ENCODE data around the gene EEFSEC.

- TF ChIP-seq, protein P1, sequence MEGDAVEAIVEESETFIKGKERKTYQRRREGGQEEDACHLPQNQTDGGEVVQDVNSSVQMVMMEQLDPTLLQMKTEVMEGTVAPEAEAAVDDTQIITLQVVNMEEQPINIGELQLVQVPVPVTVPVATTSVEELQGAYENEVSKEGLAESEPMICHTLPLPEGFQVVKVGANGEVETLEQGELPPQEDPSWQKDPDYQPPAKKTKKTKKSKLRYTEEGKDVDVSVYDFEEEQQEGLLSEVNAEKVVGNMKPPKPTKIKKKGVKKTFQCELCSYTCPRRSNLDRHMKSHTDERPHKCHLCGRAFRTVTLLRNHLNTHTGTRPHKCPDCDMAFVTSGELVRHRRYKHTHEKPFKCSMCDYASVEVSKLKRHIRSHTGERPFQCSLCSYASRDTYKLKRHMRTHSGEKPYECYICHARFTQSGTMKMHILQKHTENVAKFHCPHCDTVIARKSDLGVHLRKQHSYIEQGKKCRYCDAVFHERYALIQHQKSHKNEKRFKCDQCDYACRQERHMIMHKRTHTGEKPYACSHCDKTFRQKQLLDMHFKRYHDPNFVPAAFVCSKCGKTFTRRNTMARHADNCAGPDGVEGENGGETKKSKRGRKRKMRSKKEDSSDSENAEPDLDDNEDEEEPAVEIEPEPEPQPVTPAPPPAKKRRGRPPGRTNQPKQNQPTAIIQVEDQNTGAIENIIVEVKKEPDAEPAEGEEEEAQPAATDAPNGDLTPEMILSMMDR (IDR thresholded peaks at IDR 0.05; ENCODE audit: insufficient read depth, low read length), result no peak
- TF ChIP-seq GABPA (IDR thresholded peaks at IDR 0.05; ENCODE audit: low read depth) (no peak), REST (IDR thresholded peaks at IDR 0.05; ENCODE audit: insufficient replicate concordance, low read depth) (no peak)
These were observed 263.4 kb downstream of the EEFSEC start for GRCh38 chr3:128416578-128417211.

All from HL-60 (cell line).